OCI-LY1 (cell line): ENCODE data around the gene NT5C3A.

Experiments
- EZH2 ChIP-seq: fragments of 200-600 bp; sonication (generic), shearing (Covaris generic); IDR thresholded peaks from 2 replicates; pipeline ENCODE4 v1.8.0; 2017; ENCODE audit warnings: borderline replicate concordance, mixed run types, mild to moderate bottlenecking, antibody characterized with exemption, low read length, moderate library complexity, mixed read lengths
- TF ChIP-seq, protein P1 (sequence below): fragments of 200-600 bp; sonication (generic), shearing (Covaris generic); IDR thresholded peaks from 2 replicates; pipeline ENCODE4 v1.5.1; 2017; ENCODE audit warnings: mild to moderate bottlenecking, antibody characterized with exemption, low read length, moderate library complexity, mixed read lengths

DNA sequence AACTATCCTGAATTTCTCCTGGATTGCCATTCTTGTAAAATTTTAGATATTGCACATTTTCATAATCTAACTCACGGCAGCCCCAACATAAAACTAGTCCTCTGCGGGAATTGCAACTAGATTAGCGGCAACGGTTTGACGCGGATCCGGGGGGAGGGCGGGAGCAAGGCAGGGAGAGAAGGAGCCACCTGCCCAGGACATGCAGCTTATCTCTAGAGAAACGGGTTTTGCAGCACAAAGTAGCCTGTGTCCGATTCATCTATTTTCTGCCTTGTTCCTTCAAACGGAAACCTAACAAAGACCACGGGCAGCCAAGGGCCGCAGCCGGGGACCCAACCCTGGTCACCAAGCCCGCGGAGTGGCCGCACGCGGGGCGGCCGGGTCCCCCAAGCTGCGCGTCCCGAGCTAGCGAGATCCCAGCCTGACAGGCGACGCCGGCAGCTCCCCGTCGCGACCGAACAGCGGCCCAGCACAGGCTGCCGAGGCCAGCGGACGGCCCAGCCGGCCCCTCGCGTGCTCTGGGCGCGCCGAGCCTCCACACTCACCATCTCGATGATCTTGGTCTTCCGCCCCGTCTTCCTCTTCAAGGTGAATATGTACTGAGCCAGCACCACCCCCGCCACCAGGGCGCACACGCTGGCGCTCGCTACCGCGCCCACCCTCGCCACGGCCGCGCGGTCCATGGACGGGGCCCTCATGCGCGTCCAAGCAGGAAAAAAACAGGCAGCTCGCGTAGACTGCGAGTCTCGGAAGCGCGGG lies at the start of gene NT5C3A:
- TF ChIP-seq, protein P1, sequence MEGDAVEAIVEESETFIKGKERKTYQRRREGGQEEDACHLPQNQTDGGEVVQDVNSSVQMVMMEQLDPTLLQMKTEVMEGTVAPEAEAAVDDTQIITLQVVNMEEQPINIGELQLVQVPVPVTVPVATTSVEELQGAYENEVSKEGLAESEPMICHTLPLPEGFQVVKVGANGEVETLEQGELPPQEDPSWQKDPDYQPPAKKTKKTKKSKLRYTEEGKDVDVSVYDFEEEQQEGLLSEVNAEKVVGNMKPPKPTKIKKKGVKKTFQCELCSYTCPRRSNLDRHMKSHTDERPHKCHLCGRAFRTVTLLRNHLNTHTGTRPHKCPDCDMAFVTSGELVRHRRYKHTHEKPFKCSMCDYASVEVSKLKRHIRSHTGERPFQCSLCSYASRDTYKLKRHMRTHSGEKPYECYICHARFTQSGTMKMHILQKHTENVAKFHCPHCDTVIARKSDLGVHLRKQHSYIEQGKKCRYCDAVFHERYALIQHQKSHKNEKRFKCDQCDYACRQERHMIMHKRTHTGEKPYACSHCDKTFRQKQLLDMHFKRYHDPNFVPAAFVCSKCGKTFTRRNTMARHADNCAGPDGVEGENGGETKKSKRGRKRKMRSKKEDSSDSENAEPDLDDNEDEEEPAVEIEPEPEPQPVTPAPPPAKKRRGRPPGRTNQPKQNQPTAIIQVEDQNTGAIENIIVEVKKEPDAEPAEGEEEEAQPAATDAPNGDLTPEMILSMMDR: no peak
- TF ChIP-seq EZH2: no peak
